A673 (cell line): ENCODE results near the gene FNDC11.

ENCODE experiments used
- EZH2 ChIP-seq: fragments of 200-600 bp; sonication (generic); IDR thresholded peaks from 2 replicates; pipeline ENCODE4 v1.6.1; 2017; ENCODE audit warnings: borderline replicate concordance, low read depth, mild to moderate bottlenecking, mixed read lengths, antibody characterized with exemption, low read length; ENCODE audit not compliant: poor library complexity, severe bottlenecking
- TF ChIP-seq, protein P1 (sequence below): fragments of 300-800, 200-600 bp; sonication (generic); conservative IDR thresholded peaks from 2 replicates; pipeline ENCODE4 v1.5.1; 2017; ENCODE audit warnings: low read depth, mild to moderate bottlenecking, antibody characterized with exemption, low read length, moderate library complexity, mixed read lengths

DNA sequence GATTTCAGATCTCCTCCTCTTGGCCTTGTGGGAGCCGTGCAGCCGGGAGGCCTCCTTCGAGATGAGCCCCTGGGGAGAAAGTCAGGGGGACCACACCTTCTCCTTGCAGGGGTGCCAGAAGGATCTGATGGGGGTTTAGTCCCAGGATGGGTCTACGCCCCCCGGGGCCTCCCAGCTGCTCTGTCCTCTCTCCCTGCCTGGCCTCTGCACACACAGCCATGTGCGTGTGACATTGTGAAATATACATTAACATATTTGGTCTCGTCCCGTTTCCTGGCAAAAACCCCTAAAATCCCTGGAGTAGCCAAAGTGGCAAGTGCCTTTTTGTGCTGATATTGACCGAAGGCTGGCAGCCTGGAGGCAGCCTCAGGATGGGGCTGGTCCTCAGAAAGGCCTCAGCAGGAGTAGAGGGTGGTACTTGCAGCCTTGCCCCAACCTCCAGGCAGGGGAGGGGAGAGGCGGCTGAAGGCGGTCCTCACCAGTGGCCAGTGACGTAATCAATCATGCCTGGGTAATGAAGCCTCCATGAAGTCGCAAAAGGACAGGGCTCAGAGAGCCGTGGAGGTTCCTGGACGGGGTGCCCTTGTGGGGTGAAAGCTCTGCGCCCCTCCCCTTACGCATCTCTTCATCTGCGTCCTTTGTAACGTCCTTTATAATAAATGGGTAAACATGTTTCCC, 25.2 kb downstream of the FNDC11 start:
- TF ChIP-seq, protein P1, sequence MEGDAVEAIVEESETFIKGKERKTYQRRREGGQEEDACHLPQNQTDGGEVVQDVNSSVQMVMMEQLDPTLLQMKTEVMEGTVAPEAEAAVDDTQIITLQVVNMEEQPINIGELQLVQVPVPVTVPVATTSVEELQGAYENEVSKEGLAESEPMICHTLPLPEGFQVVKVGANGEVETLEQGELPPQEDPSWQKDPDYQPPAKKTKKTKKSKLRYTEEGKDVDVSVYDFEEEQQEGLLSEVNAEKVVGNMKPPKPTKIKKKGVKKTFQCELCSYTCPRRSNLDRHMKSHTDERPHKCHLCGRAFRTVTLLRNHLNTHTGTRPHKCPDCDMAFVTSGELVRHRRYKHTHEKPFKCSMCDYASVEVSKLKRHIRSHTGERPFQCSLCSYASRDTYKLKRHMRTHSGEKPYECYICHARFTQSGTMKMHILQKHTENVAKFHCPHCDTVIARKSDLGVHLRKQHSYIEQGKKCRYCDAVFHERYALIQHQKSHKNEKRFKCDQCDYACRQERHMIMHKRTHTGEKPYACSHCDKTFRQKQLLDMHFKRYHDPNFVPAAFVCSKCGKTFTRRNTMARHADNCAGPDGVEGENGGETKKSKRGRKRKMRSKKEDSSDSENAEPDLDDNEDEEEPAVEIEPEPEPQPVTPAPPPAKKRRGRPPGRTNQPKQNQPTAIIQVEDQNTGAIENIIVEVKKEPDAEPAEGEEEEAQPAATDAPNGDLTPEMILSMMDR, result no peak
- TF ChIP-seq EZH2, result no peak
